HepG2 (cell line): ENCODE data around the gene PDZD7. TPM values are rescaled to one million over a fixed set of nuclear protein-coding genes. Genes with fewer than 3 reads are reported as not detected.

Experiments
- AHDC1 ChIP-seq: sonication (generic); formaldehyde crosslinking; IDR thresholded peaks from 2 replicates; pipeline ENCODE4 v1.5.1; 2020; ENCODE audit warnings: mild to moderate bottlenecking, missing genetic modification reagents, borderline replicate concordance
- ASH2L ChIP-seq: fragments of 300-600, 200-600 bp; sonication (generic); IDR thresholded peaks from 2 replicates; pipeline ENCODE4 v1.7.0; 2017; ENCODE audit warnings: low read depth, mild to moderate bottlenecking, moderate library complexity, mixed read lengths, low read length; ENCODE audit not compliant: insufficient read length
- GFI1 ChIP-seq: sonication (generic); formaldehyde crosslinking; IDR thresholded peaks from 2 replicates; pipeline ENCODE4 v1.5.0; 2020; ENCODE audit warnings: missing genetic modification reagents, mild to moderate bottlenecking, borderline replicate concordance
- HDAC1 ChIP-seq: sonication (generic); formaldehyde crosslinking; IDR thresholded peaks from 2 replicates; pipeline ENCODE4 v1.5.1; 2020; ENCODE audit warnings: mild to moderate bottlenecking, missing genetic modification reagents
- NR2F6 ChIP-seq, 2 experiments: IDR thresholded peaks; 2 replicates each; pipeline ENCODE4 v1.6.1; 2016; ENCODE audit warnings: antibody characterized with exemption in 1 of 2, mild to moderate bottlenecking in 1 of 2
- SAP130 ChIP-seq: IDR thresholded peaks from 2 replicates; pipeline ENCODE4 v1.6.1; 2016; ENCODE audit warnings: low read depth
- XRCC5 ChIP-seq: fragments of 200-400 bp; formaldehyde crosslinking; optimal IDR thresholded peaks from 2 replicates; pipeline ENCODE3; 2017; ENCODE audit warnings: mild to moderate bottlenecking, low read length
- ZBTB20 ChIP-seq: sonication (generic); formaldehyde crosslinking; IDR thresholded peaks from 2 replicates; pipeline ENCODE4 v1.8.1; 2023; ENCODE audit warnings: missing genetic modification reagents, low read depth, mild to moderate bottlenecking, borderline replicate concordance
- ZFP91 ChIP-seq: sonication (generic); formaldehyde crosslinking; IDR thresholded peaks from 2 replicates; pipeline ENCODE4 v1.9.0; 2022; ENCODE audit warnings: missing genetic modification reagents, mild to moderate bottlenecking, borderline replicate concordance
- polyA plus RNA-seq, 8 experiments: library from polyadenylated mRNA; depleted of rRNA in 3 of 8; stranded (reverse) in 7 of 8; unstranded in 1 of 8; fragments of >200 nt; fragmentation: Illumina TruSeq in 4 of 8; extraction: Trizol in 4 of 8; gene quantifications; 2 replicates each; pipeline versions ENCODE4 v1.2.1 to v1.2.3, GENCODE V29; 2011 to 2016; ENCODE audit warnings: low read depth in 4 of 8, missing spikeins in 1 of 8, mixed read lengths in 1 of 8; ENCODE audit not compliant: insufficient read depth in 1 of 8
- total RNA-seq, 5 experiments: library from RNA; depleted of rRNA; stranded (reverse); fragments of >200 nt; fragmentation: Illumina TruSeq; extraction: Trizol; gene quantifications; 2 replicates each; pipeline ENCODE4 v1.2.3, GENCODE V29; 2016; ENCODE audit warnings: low read depth in 1 of 5
- TF ChIP-seq, protein P1 (sequence below): sonication (generic); formaldehyde crosslinking; IDR thresholded peaks from 2 replicates; pipeline ENCODE4 v1.4.0; 2020; ENCODE audit warnings: missing genetic modification reagents, borderline replicate concordance

PDZD7 gene
- total and polyA plus RNA-seq, 2 of the 13 experiments (the other 11 are each of a cell fraction or from before 2014, with no cell fraction given) = 0.58 to 0.73 TPM

DNA sequence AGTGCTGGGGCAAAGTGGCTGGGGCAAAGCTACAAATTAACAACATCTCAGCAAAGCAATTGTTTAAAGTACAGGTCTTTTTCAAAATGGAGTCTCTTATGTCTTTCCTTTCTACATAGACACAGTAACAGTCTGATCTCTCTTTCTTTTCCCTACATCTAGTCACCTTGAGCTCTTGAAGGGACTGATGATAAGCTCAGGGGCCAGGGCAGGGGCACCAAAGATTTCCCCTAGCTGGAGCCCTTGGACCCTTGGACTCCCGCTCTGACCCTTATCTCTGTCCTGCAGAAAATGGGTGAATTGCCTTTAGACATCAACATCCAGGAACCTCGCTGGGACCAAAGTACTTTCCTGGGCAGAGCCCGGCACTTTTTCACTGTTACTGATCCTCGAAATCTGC, 3.5 kb upstream of the PDZD7 start (continued):
- TF ChIP-seq AHDC1 (CRISPR knock-in tag) (peak; percentile 35; the same call in 1 of the 2 replicates), NR2F6 (IDR thresholded peaks at IDR 0.05) (peak; percentile 57), NR2F6 (CRISPR knock-in tag; IDR thresholded peaks at IDR 0.05) (peak; percentile 46; the same call in 1 of the 2 replicates), HDAC1 (CRISPR knock-in tag) (peak; percentile 66), ZBTB20 (CRISPR knock-in tag) (peak; percentile 33; the same call in 1 of the 2 replicates), ZFP91 (CRISPR knock-in tag) (peak; percentile 41; the same call in 1 of the 2 replicates), ASH2L (peak; percentile 32), XRCC5 (peak; percentile 58), SAP130 (peak; percentile 41; the same call in 1 of the 2 replicates), GFI1 (CRISPR knock-in tag) (peak; percentile 63)
- TF ChIP-seq, protein P1, sequence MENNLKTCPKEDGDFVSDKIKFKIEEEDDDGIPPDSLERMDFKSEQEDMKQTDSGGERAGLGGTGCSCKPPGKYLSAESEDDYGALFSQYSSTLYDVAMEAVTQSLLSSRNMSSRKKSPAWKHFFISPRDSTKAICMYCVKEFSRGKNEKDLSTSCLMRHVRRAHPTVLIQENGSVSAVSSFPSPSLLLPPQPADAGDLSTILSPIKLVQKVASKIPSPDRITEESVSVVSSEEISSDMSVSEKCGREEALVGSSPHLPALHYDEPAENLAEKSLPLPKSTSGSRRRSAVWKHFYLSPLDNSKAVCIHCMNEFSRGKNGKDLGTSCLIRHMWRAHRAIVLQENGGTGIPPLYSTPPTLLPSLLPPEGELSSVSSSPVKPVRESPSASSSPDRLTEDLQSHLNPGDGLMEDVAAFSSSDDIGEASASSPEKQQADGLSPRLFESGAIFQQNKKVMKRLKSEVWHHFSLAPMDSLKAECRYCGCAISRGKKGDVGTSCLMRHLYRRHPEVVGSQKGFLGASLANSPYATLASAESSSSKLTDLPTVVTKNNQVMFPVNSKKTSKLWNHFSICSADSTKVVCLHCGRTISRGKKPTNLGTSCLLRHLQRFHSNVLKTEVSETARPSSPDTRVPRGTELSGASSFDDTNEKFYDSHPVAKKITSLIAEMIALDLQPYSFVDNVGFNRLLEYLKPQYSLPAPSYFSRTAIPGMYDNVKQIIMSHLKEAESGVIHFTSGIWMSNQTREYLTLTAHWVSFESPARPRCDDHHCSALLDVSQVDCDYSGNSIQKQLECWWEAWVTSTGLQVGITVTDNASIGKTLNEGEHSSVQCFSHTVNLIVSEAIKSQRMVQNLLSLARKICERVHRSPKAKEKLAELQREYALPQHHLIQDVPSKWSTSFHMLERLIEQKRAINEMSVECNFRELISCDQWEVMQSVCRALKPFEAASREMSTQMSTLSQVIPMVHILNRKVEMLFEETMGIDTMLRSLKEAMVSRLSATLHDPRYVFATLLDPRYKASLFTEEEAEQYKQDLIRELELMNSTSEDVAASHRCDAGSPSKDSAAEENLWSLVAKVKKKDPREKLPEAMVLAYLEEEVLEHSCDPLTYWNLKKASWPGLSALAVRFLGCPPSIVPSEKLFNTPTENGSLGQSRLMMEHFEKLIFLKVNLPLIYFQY (CRISPR knock-in tag) = 0 out of 2 replicates have a peak, but pooled peaks have one; percentile 14
